Mucosa of rectum (tissue), 2 donors: ENCODE measurements around the gene SUPT6H.

Experiments used
- H3K27ac ChIP-seq, 2 donors: one replicate each; pipeline ENCODE4 v1.7.0; 2013; ENCODE audit warnings: inconsistent platforms in 2 of 2, low read depth in 2 of 2, low read length in 2 of 2
- H3K27me3 ChIP-seq, 2 donors: one replicate each; pipeline ENCODE4 v1.7.0; 2013; ENCODE audit warnings: low read length in 2 of 2; ENCODE audit not compliant: control insufficient read depth in 2 of 2, insufficient read depth in 2 of 2
- H3K36me3 ChIP-seq, 2 donors: one replicate each; pipeline ENCODE4 v1.7.0; 2013; ENCODE audit warnings: low read length in 2 of 2; ENCODE audit not compliant: control insufficient read depth in 2 of 2, insufficient read depth in 2 of 2
- H3K4me1 ChIP-seq, 2 donors: one replicate each; pipeline ENCODE4 v1.7.0; 2013; ENCODE audit warnings: low read length in 2 of 2, mild to moderate bottlenecking in 1 of 2; ENCODE audit not compliant: control insufficient read depth in 2 of 2, insufficient read depth in 2 of 2
- H3K4me3 ChIP-seq, 2 donors: one replicate each; pipeline ENCODE4 v1.7.0; 2013; ENCODE audit warnings: low read length in 2 of 2
- H3K9ac ChIP-seq, 2 donors: one replicate each; pipeline ENCODE4 v1.7.0; 2013; ENCODE audit warnings: low read length in 2 of 2, low read depth in 1 of 2, mild to moderate bottlenecking in 1 of 2
- H3K9me3 ChIP-seq, 2 donors: one replicate each; pipeline ENCODE4 v1.7.0; 2013; ENCODE audit warnings: low read length in 2 of 2; ENCODE audit not compliant: control insufficient read depth in 2 of 2
- donor health status: healthy.
- donor health status: Normal muscosa, but diverticular disease.

Gene SUPT6H

DNA sequence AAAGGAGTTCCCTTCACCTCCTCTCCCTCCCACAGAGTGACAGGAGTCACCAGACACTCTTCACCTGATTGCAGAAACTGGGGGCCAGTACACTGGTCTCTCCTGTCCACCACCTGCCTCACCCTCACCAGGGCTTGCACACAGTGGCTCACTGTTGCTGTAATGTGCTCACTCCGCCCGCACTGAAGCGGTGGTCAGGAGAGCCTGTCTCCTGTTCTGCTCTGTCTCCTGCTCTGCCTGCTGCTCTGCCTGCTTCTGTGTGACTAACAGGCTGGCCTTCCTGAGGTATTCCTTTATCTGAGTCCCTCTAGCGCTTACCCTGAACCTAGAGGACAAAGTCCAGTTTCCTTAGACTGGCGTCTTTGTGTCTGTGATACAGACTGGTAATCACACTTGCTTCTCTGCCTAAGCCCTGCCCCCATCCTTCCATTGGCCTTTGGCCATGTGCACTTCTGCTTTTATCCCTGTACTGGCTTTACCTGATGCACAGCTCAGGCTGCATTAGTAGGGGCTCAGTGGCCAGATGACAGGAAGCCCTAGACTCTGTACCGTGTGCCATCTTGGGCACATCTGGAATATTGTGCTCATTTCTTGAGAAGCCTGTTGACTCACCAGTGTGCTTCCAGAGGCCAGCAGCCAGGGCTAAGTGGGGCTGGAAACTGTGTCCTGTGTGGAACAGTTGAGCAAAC lies 36.4 kb downstream of the SUPT6H start:
- peaks cover 19 to 20% of the 10 kb centered on the region in 2 donors for H3K4me1 ChIP-seq
- peaks cover 89 to 94% of the 10 kb centered on the region in 2 donors for H3K36me3 ChIP-seq
- no peaks in the 10 kb centered on the region for H3K9me3 ChIP-seq
- H3K9ac ChIP-seq: peak overlapping the region in 1 of 2 donors; percentile 38
- peak overlapping the region in 1 of 2 donors; percentile 31 for H3K4me3 ChIP-seq
- peak overlapping the region; percentile 64 to 82 for H3K27ac ChIP-seq
- H3K27me3 ChIP-seq: no peaks in the 10 kb centered on the region

DNA sequence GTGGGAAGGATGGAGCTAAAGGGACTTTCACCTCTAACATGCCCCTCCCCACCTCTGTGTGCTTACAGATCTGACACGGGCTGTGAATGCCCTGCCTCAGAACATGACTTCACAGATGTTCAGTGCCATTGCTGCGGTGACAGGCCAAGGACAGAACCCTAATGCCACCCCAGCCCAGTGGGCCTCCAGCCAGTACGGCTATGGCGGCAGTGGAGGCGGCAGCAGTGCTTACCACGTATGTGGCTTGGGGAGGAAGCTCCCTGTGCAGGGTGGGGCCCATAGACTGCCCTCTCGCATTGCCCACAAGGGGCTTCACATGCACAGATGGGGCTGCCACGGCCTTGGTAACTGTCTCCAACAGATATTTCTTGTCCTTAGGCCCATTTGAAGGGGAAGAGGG lies 38.3 kb downstream of the SUPT6H start:
- Histone ChIP-seq H3K36me3 (peaks cover 76 to 87% of the 10 kb centered on the region in 2 donors), H3K9me3 (no peaks in the 10 kb centered on the region), H3K9ac (no peak overlapping the region), H3K4me1 (peaks cover 19 to 20% of the 10 kb centered on the region in 2 donors), H3K4me3 (no peak overlapping the region), H3K27ac (no peak overlapping the region), H3K27me3 (no peaks in the 10 kb centered on the region)

DNA sequence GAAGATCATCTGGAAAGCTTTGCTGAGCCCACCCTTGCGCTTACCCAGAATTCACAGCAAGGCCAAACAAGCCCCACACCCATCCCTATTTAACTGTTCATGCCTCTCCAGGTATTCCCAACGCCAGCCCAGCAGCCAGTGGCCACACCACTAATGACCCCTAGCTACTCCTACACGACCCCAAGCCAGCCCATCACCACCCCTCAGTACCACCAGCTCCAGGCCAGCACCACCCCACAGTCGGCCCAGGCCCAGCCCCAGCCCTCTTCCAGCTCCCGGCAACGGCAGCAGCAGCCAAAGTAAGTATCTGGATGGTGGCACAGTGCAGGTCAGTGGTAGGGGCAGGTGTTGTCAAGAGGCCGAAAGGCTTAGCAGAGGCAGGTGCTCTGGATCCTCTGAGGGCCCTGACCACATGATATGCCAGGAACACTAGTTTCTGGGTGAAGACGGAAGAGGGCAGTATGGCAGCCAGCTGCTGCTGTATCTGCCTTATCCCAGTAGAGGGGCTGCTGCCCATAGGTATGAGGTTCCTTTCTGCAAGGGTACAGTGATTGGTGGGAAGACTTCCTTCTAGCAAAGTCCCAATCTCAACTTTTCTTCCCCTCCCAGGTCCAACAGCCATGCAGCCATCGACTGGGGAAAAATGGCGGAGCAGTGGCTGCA lies 39.0 kb downstream of the SUPT6H start:
- Histone ChIP-seq H3K9ac (no peak overlapping the region), H3K27ac (no peak overlapping the region), H3K4me3 (no peak overlapping the region), H3K27me3 (no peaks in the 10 kb centered on the region), H3K36me3 (peaks cover 69 to 82% of the 10 kb centered on the region in 2 donors), H3K9me3 (no peaks in the 10 kb centered on the region), H3K4me1 (peaks cover 19 to 20% of the 10 kb centered on the region in 2 donors)

DNA sequence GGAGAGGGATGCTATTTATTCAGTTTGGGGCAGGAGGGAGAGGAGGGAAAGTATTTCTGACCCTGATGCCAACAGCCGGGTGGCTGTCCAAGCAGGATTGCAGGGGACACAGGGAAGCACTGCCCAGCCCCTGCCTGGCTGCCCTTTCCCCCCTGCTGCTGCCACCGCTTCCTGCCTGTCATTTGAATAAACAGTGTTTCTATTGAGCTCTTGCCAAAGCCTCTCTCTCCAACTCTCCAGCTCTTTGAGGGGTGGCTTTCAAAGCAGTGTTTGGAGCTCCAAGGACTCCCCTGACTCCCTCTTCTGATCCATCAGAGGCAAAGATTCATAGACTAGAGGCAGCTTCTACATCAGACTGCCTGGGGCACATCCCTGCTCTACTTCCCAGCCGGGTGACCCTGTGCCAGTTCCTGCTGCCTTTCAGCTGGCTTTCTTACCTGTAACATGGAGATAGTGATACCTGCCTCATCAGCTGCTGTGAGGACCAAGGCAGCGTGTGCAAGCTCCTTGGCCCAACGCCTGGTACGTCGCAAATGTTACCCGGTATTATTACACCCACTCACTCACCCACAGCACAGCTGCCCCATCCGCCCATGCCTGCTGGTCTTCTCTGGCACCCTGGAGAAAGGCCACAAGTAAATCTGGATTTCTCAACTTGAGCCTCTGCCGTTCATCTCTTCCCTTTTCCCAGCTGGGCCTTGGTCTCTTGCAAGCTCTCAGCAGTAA lies 40.2 kb downstream of the SUPT6H start:
- no peak overlapping the region for H3K4me3 ChIP-seq
- H3K9me3 ChIP-seq: no peaks in the 10 kb centered on the region
- H3K9ac ChIP-seq: no peak overlapping the region
- H3K27me3 ChIP-seq: no peaks in the 10 kb centered on the region
- peaks cover 60 to 73% of the 10 kb centered on the region in 2 donors for H3K36me3 ChIP-seq
- H3K27ac ChIP-seq: no peak overlapping the region
- H3K4me1 ChIP-seq: peaks cover 18 to 20% of the 10 kb centered on the region in 2 donors

DNA sequence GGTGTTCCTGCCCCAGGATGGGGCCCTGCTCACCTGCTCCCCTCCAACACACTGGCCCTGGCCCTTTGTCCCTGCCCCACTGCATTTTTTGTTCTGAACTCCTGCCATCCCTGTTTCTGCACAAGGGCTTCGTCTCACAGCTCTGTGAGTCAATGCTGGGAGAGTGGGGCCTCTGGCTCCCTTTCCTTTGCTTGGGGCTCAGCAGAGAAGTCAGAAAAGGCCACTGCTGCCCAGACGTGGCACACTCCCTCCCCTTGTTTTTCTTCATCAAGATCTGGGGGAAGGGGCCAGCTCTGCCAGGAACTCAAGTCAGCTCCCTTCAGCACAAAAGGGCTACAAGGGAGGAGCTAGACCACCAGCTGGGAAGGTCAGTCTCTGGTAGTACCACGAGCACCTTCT lies 40.7 kb downstream of the SUPT6H start:
- no peaks in the 10 kb centered on the region for H3K27me3 ChIP-seq
- H3K36me3 ChIP-seq: peaks cover 55 to 67% of the 10 kb centered on the region in 2 donors
- no peaks in the 10 kb centered on the region for H3K9me3 ChIP-seq
- no peak overlapping the region for H3K4me3 ChIP-seq
- H3K27ac ChIP-seq: no peak overlapping the region
- H3K9ac ChIP-seq: no peak overlapping the region
- H3K4me1 ChIP-seq: peaks cover 13 to 15% of the 10 kb centered on the region in 2 donors

DNA sequence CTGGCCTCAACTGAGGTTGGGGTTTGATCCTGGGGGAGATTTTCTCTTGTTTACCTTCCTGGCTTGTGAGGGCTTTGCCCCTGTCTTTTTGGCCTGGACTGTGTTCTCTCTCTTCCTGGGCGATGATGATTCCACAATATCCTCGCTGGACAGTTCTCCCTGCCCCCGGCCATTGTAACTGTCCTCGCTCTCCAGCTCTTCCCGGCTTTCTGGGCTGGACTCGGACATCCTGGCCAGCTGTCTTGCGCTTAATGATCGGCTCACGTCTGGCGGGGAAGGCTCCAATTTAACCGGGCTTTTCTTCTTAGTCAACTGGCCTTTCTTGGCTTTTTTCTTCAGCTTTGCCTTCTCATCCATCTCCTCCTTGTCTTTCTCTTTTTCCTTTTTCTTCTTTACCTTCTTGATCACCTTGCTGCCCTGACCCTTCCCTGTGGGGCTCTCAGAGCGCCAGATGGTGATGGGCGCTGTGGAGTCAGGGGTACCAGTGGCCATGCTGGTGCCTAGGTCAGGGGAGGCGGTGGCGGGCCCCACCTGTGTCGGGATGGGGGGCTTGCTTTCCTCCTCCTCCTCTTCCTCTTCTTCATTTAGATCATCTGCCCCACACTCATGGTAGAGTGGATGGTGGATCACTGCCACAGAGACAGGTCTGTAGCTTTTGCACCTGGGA lies 41.7 kb downstream of the SUPT6H start:
- Histone ChIP-seq H3K4me1 (peaks cover 6 to 8% of the 10 kb centered on the region in 2 donors), H3K9ac (no peak overlapping the region), H3K4me3 (no peak overlapping the region), H3K9me3 (no peaks in the 10 kb centered on the region), H3K27ac (no peak overlapping the region), H3K36me3 (peaks cover 46 to 58% of the 10 kb centered on the region in 2 donors), H3K27me3 (no peaks in the 10 kb centered on the region)

DNA sequence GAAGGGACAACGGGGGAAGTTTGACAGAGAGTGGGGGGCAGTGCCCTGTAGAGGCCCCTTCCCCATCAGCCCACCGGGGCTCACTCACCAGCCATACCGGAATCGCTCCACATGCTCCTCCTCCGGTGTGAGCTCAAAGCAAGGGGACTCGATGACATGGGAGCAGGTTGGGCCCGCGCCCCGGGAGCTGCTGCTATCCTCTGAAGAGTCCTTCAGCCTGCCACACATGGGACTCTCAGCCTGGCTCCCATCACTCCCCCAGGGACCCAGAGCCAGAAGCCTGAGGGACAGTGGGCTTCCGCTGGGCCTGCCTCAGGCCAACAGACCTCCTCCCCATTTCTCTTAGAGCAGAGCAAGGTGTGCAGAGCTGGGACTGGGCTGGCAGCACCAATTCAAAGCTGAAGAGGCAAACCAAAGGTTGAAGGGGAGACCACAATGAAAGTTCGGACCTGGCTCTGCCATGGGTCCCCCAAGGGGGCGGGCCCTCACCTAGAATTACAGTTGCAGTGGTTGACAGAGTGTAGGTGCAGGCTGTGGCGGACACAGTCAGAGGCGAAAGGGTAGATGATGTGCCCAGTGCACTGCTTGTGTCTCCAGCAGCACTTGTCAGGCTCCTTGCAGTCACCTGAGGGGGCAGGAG lies 42.3 kb downstream of the SUPT6H start:
- peaks cover 1 to 4% of the 10 kb centered on the region in 2 donors for H3K4me1 ChIP-seq
- H3K9ac ChIP-seq: no peak overlapping the region
- H3K27me3 ChIP-seq: no peaks in the 10 kb centered on the region
- peaks cover 40 to 52% of the 10 kb centered on the region in 2 donors for H3K36me3 ChIP-seq
- H3K27ac ChIP-seq: no peak overlapping the region
- H3K9me3 ChIP-seq: no peaks in the 10 kb centered on the region
- H3K4me3 ChIP-seq: no peak overlapping the region

DNA sequence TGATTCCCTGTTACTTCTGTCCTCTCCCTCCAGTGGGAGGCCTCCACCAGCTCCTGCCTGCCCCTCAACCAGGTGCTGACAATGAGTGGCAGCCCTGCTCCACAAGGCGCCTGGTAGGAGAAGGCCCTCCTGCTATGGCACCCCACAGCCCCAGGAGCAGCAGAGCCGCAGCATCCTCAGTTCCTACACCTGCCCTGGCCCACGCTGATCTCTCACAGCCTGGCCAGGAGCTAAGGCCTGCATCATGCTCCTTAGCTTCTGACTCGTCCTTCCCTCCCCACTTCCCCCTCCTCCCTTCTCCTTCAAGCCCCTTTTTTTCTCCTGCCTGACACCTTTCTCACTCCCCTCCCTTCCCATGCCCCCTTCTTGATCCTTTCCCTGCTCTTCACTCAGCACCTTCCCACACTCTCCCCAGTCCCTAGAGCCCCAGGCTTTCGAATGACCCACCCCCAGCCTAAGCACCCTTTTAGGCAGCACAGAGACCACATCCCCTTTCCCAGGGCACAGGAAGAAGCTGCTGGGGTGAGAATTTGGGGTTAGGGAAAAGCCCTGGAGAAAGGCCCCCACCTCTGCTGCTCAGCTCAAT lies 43.2 kb downstream of the SUPT6H start:
- H3K9me3 ChIP-seq: no peaks in the 10 kb centered on the region
- H3K9ac ChIP-seq: no peak overlapping the region
- H3K27me3 ChIP-seq: no peaks in the 10 kb centered on the region
- H3K27ac ChIP-seq: no peak overlapping the region
- H3K4me1 ChIP-seq: peaks cover 5 to 8% of the 10 kb centered on the region in 2 donors
- no peak overlapping the region for H3K4me3 ChIP-seq
- H3K36me3 ChIP-seq: peaks cover 32 to 43% of the 10 kb centered on the region in 2 donors

DNA sequence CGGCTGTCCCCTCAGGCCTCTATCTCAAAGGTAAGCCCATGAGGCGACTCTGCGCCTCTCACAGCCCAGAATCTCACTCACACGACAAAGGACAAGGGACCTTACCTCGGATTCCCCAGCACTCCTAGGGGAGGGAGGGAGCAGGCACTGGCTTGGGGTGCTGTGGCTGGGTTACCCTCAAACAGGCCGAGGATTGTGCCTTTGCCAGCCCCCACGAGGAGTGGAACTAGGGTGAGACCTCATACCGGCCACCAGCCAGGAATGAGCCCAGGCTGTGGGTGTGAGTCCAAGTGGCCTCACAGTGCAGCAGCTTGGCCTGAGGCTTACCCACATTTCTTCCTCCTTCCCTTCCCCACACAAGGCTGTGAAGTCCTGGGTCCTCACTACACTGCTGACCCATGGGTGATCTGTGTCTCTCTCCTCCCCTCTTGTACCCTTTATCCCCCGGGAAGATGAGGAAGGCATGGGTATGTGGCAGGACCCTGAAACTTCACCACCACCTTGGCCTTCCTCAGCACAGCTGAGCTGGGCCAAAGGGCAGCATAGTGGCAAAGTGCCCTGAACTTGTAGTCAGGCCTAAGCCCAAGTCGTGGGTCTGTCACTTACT lies 43.8 kb downstream of the SUPT6H start:
- Histone ChIP-seq H3K27ac (no peak overlapping the region), H3K27me3 (no peaks in the 10 kb centered on the region), H3K4me3 (no peak overlapping the region), H3K9me3 (no peaks in the 10 kb centered on the region), H3K4me1 (peaks cover 9 to 12% of the 10 kb centered on the region in 2 donors), H3K9ac (no peak overlapping the region), H3K36me3 (peaks cover 25 to 37% of the 10 kb centered on the region in 2 donors)
